ENCODE measurements around the gene WWOX. TPM values are rescaled to one million over a fixed set of nuclear protein-coding genes. Genes with fewer than 3 reads are reported as not detected.

Gene WWOX
- total and polyA plus RNA-seq, 2 of the 8 experiments (the other 6 are each of a cell fraction or from before 2014, with no cell fraction given), result 5.4 to 16.7 TPM

DNA sequence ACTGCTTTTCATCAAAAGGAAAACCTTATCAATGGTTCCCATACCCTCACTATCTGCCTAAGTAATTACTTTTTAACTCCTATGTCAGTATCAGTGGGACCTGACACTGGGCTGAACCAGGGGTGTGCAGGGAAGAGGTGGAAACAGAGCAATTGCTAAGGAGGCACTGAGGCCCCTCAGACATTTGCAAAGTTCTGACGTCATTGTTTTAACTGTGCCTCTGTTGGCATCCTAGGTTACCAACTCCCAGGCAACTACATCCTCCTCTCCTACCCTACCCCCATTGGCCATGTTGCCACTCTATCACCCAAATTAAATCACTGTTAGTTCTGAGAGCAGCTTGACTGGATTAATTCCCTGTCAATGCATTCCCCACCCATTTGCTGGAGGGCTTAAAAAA, 8.0 kb upstream of the WWOX start (continued):
- TF ChIP-seq TAF7 (optimal IDR thresholded peaks at IDR 0.05; ENCODE audit: borderline replicate concordance, low read depth, low read length), result no peak

All from H1 (cell line).